ENCODE data around the gene NRN1.
A peak's percentile ranks its signal among the peaks of the same experiment; 100 is the strongest.

The NRN1 gene

GRCh38 chr6:5956939-5957338 lies 49.8 kb downstream of the NRN1 start:
- DNase-seq (ENCODE audit: low read depth), result no peak
- no peak overlapping the region for H3K4me3 ChIP-seq (ENCODE audit: low read length)
- TF ChIP-seq CTCF (conservative IDR thresholded peaks at IDR 0.05; ENCODE audit: low read length), result no peak

- H3K4me3 ChIP-seq (ENCODE audit: low read length), result no peak overlapping the region
- DNase-seq (ENCODE audit: low read depth), result peak; percentile 29
- TF ChIP-seq CTCF (conservative IDR thresholded peaks at IDR 0.05; ENCODE audit: low read length), result peak; percentile 36
Measured at GRCh38 chr6:5950361-5950785, 56.4 kb downstream of the NRN1 start.
